Thoracic aorta (tissue), 2 donors: ENCODE measurements around the gene ABLIM1. TPM values are rescaled to one million over a fixed set of nuclear protein-coding genes. Genes with fewer than 3 reads are reported as not detected.

Experiments
- ATAC-seq: fragments of 150-250 bp; one replicate; pipeline ENCODE4 v1.8.0; 2017; ENCODE audit warnings: low read depth; ENCODE audit not compliant: insufficient number of reproducible peaks, low FRiP score
- DNase-seq: peaks from one replicate; pipeline ENCODE4 v3.0.0-alpha.2; 2020; ENCODE audit warnings: low spot score
- H3K27ac ChIP-seq, 2 donors: fragments of 200-600 bp; sonication (generic); 1 replicate in 1 of 2; 2 replicates in 1 of 2; pipeline ENCODE4 v1.5.1; 2016; ENCODE audit warnings: mild to moderate bottlenecking in 2 of 2, moderate library complexity in 2 of 2
- H3K27me3 ChIP-seq: fragments of 200-600 bp; sonication (generic); replicated peaks from 2 replicates; pipeline ENCODE4 v1.6.0; 2016; ENCODE audit warnings: mild to moderate bottlenecking; ENCODE audit not compliant: insufficient read depth
- H3K36me3 ChIP-seq: fragments of 200-600 bp; sonication (generic); one replicate; pipeline ENCODE4 v1.5.1; 2016
- H3K4me1 ChIP-seq, 2 donors: fragments of 200-600 bp; sonication (generic); 1 replicate in 1 of 2; 2 replicates in 1 of 2; pipeline versions ENCODE4 v1.5.1 to v1.6.0; 2016; ENCODE audit warnings: low read depth in 2 of 2, mild to moderate bottlenecking in 1 of 2; ENCODE audit not compliant: control insufficient read depth in 1 of 2
- H3K4me3 ChIP-seq: fragments of 200-600 bp; sonication (generic); 2 replicates; pipeline ENCODE4 v1.5.1; 2016; ENCODE audit warnings: mild to moderate bottlenecking
- H3K9me3 ChIP-seq: fragments of 200-600 bp; sonication (generic); 2 replicates; pipeline ENCODE4 v1.5.1; 2016
- CTCF ChIP-seq: fragments of 200-600 bp; sonication (generic); IDR thresholded peaks from one replicate; pipeline ENCODE4 v1.5.1; 2019; ENCODE audit warnings: antibody characterized with exemption
- total RNA-seq, 2 donors: library from RNA; depleted of rRNA; stranded (reverse); fragments of >200 nt; gene quantifications; one replicate each; pipeline versions ENCODE4 v1.1.0 to v1.2.3, GENCODE V29; 2016

Gene ABLIM1
- total RNA-seq, 2 donors from 2014 or later = 47.5 to 111 TPM

DNA sequence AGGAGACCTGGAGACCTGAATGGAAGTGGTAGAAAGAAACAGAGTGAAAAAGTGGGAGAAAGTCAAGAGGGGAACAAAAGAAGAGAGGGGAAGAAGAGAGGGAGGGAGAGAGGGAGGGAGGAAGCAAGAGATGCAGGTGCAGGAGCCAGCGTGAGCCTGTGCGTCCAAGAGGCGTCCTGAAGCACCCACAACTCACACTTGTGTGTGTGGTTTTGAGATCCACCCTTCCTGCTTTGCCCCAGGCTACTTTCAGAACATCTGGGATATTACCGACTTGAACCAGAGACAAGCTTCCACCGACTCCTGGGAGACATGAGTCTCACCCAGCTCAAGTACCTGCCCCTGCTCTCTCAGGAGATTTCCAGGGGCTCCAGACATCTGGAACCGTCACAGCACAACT is 263.5 kb downstream of the ABLIM1 start:
- Histone ChIP-seq H3K27ac (no peak overlapping the region), H3K4me1 (peaks cover 10 to 18% of the 10 kb centered on the region in 2 donors), H3K9me3 (no peaks in the 10 kb centered on the region), H3K4me3 (no peak overlapping the region), H3K36me3 (no peaks in the 10 kb centered on the region), H3K27me3 (no peaks in the 10 kb centered on the region)
- DNase-seq (no peak), ATAC-seq (no peak)
- no peak for TF ChIP-seq CTCF

- DNase-seq = no peak
- Histone ChIP-seq H3K9me3 (no peaks in the 10 kb centered on the region), H3K4me1 (peaks cover 15 to 23% of the 10 kb centered on the region in 2 donors), H3K27me3 (no peaks in the 10 kb centered on the region), H3K36me3 (no peaks in the 10 kb centered on the region), H3K27ac (peak overlapping the region in 1 of 2 donors; percentile 48), H3K4me3 (peak overlapping the region; percentile 32)
- no peak for TF ChIP-seq CTCF
- ATAC-seq = no peak
These were observed 264.2 kb downstream of the ABLIM1 start for GRCh38 chr10:114393886-114394285.

GRCh38 chr10:114393482-114393881 is 264.6 kb downstream of the ABLIM1 start:
- no peaks in the 10 kb centered on the region for H3K36me3 ChIP-seq
- DNase-seq = no peak
- H3K27me3 ChIP-seq = no peaks in the 10 kb centered on the region
- peak; percentile 67 for ATAC-seq
- peak overlapping the region in 1 of 2 donors; percentile 48 for H3K27ac ChIP-seq
- peak overlapping the region; percentile 32 for H3K4me3 ChIP-seq
- TF ChIP-seq CTCF = no peak
- peaks cover 15 to 23% of the 10 kb centered on the region in 2 donors for H3K4me1 ChIP-seq
- no peaks in the 10 kb centered on the region for H3K9me3 ChIP-seq

DNA sequence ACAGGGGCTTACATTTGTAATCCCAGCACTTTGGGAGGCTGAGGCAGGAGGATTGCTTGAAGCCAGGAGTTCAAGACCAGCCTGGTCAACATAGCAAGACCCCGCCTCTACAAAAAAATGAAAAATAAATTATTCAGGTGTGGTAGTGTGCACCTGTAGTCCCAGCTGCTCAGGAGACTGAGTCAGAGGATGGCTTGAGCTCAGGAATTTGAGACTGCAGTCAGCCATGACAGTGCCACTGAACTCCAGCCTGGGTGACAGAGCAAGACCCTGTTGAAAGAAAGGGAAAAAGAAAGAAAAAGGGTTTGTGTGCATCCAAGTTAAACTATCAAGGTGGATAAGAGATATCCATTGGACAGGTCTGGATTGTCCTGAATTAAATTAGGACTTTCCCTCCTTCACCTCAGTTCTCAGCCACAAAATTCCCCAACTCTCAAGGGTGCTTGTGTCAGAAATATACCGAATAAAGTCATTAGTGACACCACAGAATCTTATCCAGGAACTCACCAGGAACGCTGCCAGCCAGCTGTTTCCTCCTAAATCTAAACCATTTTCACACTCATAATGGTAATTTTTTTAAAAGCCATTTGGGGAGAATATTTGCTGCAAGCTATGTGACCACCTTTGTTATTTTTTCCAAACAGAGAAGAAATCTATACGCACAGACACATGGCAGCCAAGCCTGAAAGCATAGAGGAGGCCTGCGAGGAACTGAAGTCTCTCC is 265.8 kb downstream of the ABLIM1 start:
- TF ChIP-seq CTCF = no peak
- no peaks in the 10 kb centered on the region for H3K27me3 ChIP-seq
- H3K36me3 ChIP-seq = no peaks in the 10 kb centered on the region
- ATAC-seq (no peak), DNase-seq (no peak)
- peak overlapping the region in 1 of 2 donors; percentile 48 for H3K27ac ChIP-seq
- no peak overlapping the region for H3K4me3 ChIP-seq
- peaks cover 15 to 23% of the 10 kb centered on the region in 2 donors for H3K4me1 ChIP-seq
- H3K9me3 ChIP-seq = no peaks in the 10 kb centered on the region

DNA sequence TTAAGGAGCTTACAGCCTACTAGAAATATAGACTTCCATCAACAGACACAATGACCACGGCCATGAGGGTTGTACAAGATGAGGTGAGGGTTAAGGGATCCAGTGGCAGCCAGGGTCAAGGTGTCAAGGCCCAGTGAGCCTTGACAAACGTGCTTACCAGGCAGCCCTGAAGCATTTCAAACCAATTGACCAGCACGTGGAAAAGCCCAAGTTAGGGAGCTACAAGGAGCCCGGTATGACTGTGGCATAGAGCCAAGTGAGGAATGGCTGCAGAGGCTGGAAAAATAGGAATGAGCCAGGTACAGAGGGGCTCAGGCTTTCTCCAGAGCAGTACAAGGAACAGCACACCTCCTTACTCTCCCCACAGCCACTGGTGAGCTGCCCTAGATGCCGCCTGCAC is 266.5 kb downstream of the ABLIM1 start:
- H3K4me1 ChIP-seq = peaks cover 15 to 23% of the 10 kb centered on the region in 2 donors
- no peaks in the 10 kb centered on the region for H3K27me3 ChIP-seq
- ATAC-seq (no peak), DNase-seq (no peak)
- no peak overlapping the region for H3K27ac ChIP-seq
- no peak overlapping the region for H3K4me3 ChIP-seq
- no peaks in the 10 kb centered on the region for H3K9me3 ChIP-seq
- TF ChIP-seq CTCF = no peak
- H3K36me3 ChIP-seq = no peaks in the 10 kb centered on the region
